ENCODE data around the gene TMBIM4.
"Not testable (repeated sequence)": the region's sequence is repeated elsewhere in the genome, so short reads cannot be mapped to it uniquely, and the experiment has no call there.

TMBIM4 gene, protein sequence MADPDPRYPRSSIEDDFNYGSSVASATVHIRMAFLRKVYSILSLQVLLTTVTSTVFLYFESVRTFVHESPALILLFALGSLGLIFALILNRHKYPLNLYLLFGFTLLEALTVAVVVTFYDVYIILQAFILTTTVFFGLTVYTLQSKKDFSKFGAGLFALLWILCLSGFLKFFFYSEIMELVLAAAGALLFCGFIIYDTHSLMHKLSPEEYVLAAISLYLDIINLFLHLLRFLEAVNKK

DNA sequence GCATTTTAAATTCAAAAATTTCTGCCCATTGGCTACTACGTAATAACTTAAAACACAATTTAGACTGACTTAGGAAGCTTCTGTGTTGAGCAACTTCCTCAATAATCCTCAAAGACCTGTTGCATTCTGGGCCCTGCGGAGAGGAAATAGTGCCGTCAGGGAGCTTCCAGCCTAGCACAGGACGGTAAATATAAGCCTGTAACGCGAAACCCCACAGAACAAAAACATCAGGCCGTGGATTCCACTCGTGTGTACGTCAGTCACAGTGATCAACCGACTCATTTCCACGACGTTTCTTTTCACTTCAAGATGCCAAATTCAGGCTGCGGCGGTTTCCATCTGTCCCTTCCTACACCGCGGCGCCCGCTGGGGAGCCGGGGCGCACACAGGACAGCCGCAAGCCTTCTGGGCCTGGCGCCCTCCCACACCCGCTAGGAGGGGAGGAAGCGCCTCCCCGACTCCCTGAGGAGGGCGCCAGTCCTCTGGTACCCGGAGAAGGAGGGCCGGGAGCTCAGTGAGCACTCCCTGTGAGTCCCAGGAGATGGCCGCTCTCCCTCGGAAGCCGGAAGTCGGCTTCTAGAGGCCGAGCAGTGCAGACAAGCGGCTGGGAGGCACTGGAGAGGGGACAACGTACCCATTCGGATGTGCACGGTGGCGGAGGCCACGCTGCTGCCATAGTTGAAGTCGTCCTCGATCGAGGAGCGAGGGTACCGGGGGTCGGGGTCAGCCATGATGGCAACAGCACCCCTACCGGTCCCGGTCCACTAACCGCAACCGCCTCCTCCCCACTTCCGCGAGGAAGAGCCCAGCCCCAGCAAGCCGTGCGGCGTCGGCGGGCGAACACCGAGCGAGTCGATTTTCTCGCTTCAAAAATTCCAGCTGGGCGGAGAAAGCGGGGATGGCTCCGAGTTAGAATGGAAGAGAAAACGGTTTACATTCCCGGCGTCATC, at the start of gene TMBIM4:
Gene TMBIM4, minus strand, starts transcription at position 776 of the 950 bp plus-strand sequence. Its CDS starts 45 bp downstream, at position 731.
- Mint-ChIP-seq H3K4me1 (peaks cover 54% of the 10 kb centered on the region), H3K9me3 (peaks cover 6% of the 10 kb centered on the region), H3K36me3 (peaks cover 31% of the 10 kb centered on the region), H3K4me3 (peak within 1 kb of the TSS; percentile 99), H3K27ac (peak within 1 kb of the TSS; percentile 99), H3K27me3 (no peaks in the 10 kb centered on the region)

DNA sequence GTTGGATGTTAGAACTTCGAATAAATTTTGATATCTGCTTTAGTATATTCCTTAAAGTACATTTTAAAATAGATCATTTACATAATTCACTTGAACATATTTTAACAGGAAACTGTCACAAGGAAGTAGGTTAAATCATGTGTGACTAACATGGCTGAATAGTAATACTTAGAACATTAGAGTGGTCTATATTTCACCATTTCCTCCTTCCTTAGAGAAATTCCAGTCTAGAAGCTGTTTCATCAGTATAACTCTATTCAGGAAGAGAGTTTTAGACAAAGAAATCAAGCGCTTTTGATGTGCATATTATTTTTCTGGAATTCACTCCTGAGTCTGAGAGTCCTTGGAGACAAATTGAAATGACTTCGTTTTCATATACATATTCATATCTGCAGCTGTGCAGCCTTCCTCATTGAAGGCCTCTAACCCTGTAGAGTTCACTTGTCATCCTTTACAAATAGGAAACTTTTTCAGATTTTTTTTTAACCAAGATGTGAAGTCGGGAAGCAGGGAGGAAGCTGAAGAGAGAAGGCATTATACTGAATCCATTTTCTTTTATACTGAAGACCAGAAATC, 47.6 kb upstream of the TMBIM4 start:
- Mint-ChIP-seq H3K4me1 (peaks cover 4% of the 10 kb centered on the region), H3K4me3 (no peak overlapping the region), H3K36me3 (peaks cover 6% of the 10 kb centered on the region), H3K9me3 (peaks cover 7% of the 10 kb centered on the region), H3K27me3 (peaks cover 6% of the 10 kb centered on the region), H3K27ac (no peak overlapping the region)

DNA sequence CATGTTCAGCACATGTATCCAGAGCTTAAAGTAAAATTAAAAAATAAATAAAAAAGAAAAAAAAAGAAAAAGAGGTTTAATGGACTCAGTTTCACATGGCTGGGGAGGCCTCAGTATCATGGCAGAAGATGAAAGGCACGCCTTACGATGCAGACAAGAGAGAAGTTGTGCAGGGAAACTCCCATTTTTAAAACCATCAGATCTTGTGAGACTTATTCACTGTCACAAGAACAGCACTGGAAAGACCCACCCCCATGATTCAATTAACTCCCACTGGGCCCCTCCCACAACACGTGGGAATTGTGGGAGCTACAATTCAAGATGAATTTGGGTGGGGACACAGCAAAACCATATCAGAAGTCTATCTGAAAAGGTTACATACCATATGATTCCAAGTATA, 43.2 kb upstream of the TMBIM4 start:
- not testable (repeated sequence) for H3K9me3 Mint-ChIP-seq, H3K27ac Mint-ChIP-seq, H3K4me1 Mint-ChIP-seq, H3K36me3 Mint-ChIP-seq, H3K4me3 Mint-ChIP-seq
- H3K27me3 Mint-ChIP-seq, result peaks cover 11% of the 10 kb centered on the region

DNA sequence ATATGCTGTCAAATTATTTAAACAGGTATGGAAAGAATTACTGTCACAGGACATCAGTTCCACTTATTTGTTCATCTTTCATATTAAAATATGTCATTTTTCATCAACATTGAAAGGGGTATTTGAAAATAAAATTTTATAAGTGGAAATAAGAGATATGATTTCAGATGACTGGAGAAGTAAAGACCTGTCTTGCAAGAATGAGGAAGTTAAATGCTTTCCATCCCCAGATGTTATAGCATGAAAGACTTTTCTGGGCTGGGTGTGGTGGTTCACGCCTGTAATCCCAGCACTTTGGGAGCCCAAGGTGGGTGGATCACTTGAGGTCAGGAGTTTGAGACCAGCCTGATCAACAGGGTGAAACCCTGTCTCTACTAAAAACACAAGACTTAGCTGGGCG, 41.8 kb upstream of the TMBIM4 start:
- peaks cover 13% of the 10 kb centered on the region for H3K27me3 Mint-ChIP-seq
- not testable (repeated sequence) for H3K9me3 Mint-ChIP-seq, H3K27ac Mint-ChIP-seq, H3K4me1 Mint-ChIP-seq, H3K36me3 Mint-ChIP-seq, H3K4me3 Mint-ChIP-seq

DNA sequence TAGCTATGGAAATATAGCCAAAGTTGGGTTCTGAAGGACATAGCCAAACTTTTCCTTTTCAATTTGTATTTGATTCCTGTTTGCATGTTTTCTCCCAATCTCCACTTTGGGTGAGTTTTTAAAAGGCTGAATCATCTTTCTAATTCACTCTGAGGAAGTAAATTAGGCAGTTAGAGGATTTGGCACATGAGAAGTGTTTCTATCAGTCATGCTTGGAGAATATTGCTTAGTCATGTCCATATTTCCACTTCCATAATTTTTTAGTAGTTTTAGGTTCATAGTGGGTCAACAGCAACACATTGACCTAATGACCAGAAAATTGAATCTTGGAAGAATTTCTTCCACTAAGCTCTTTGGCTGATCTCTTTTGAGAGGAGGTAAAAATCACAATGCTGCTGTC, 41.0 kb upstream of the TMBIM4 start:
- Mint-ChIP-seq H3K4me1 (peaks cover 6% of the 10 kb centered on the region), H3K4me3 (no peak overlapping the region), H3K27ac (no peak overlapping the region), H3K9me3 (peaks cover 4% of the 10 kb centered on the region), H3K27me3 (peaks cover 11% of the 10 kb centered on the region), H3K36me3 (peaks cover 1% of the 10 kb centered on the region)

DNA sequence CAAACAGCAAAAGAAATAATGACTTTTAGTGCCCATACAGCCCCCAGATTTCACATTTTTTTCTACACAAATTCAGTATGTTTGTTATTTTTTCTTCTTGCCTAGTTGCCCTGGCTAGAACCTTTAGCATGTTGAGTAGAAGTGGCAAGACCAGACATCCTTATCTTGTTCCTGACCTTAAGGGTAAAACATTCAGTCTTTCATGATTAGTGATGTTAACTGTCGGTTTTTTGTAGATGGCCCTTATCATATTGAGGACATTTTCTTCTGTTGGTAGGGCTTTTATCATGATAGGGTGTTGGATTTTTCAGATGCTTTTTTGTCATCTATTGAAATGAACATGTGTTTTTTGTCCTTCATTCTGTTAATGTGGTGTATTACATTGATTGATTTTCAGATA, 36.3 kb upstream of the TMBIM4 start:
- Mint-ChIP-seq H3K27ac (no peak overlapping the region), H3K36me3 (no peaks in the 10 kb centered on the region), H3K9me3 (peaks cover 4% of the 10 kb centered on the region), H3K27me3 (peaks cover 4% of the 10 kb centered on the region), H3K4me3 (no peak overlapping the region), H3K4me1 (peaks cover 24% of the 10 kb centered on the region)

DNA sequence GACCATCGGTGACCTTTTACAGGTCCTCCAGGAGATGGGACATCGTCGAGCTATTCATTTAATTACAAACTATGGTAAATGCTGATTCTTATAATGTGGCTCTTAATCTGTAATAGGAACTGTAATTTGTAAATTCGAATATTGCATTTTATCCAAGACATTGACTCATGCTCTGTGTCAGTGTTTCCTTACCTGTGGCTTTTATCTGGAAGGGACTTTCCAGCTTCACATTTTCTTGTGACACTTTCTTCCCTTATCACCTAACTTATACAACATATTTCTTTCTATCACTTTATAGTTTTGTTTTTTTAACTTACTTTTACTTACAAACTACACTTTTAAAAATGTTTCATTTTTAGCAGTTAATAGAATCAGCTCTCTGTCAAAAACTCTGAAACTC, 34.0 kb upstream of the TMBIM4 start:
- H3K36me3 Mint-ChIP-seq, result peaks cover 4% of the 10 kb centered on the region
- H3K27ac Mint-ChIP-seq, result peak overlapping the region; percentile 90
- H3K9me3 Mint-ChIP-seq, result peaks cover 4% of the 10 kb centered on the region
- H3K4me3 Mint-ChIP-seq, result peak overlapping the region; percentile 37
- peaks cover 4% of the 10 kb centered on the region for H3K27me3 Mint-ChIP-seq
- peaks cover 24% of the 10 kb centered on the region for H3K4me1 Mint-ChIP-seq

DNA sequence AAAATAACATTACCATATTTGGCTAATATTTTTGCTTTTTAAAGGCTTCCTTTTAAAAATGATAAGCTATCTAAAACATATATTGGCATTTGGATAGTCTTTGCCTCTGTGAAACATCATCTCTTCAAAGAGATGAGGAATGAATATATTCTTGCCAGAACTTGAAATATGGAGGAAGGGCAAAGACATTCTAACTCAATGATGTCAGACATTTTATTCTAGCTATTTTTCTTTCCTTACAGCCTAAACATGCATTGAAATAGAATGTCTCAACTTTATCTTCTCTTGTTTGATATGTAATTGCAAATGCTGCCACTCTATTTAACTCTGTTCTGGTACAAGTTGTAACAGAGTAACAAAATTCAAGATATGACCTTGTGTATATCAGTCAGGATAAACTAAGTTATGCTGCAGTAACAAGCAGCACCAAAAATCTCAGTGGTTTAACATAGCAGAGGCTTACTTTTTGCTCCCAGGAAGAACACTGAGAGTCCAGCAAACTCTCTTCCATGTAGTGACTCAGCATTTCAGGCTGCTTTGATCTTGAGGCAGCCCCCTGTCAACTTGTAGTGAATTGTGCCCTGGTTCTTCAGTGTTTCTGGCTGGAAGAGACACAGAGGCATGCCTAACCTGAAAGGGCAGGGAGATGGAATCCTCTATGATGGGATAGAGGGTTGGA, 30.2 kb upstream of the TMBIM4 start:
- Mint-ChIP-seq H3K27ac (no peak overlapping the region), H3K27me3 (peaks cover 10% of the 10 kb centered on the region), H3K4me1 (peaks cover 28% of the 10 kb centered on the region)

DNA sequence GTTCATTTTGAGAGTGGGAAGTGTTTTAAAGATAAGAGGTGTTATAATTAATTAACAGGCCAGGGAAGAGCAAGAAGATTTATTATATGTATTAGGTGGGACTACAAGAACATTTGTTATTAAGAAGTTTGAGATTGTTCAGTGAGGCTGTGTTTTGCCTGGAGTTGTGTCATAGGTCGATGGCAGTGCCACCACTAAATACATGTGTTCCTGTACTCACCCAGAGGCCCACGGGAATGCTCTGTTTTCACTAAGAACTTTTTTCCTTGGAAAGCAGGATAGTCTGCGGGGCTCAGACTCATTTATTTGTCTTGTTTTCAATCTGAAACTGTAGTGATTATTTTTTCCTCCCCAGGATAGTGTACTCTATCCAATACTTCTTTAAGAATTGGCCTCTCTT, 29.3 kb upstream of the TMBIM4 start:
- no peaks in the 10 kb centered on the region for H3K9me3 Mint-ChIP-seq
- H3K36me3 Mint-ChIP-seq, result peaks cover 4% of the 10 kb centered on the region
- no peak overlapping the region for H3K27ac Mint-ChIP-seq
- H3K27me3 Mint-ChIP-seq, result peaks cover 15% of the 10 kb centered on the region
- H3K4me3 Mint-ChIP-seq, result no peak overlapping the region
- peaks cover 20% of the 10 kb centered on the region for H3K4me1 Mint-ChIP-seq

More for the DNA sequence above, 30.2 kb upstream of the TMBIM4 start:
- Mint-ChIP-seq H3K4me3 (no peak overlapping the region), H3K9me3 (no peaks in the 10 kb centered on the region), H3K36me3 (peaks cover 4% of the 10 kb centered on the region)

DNA sequence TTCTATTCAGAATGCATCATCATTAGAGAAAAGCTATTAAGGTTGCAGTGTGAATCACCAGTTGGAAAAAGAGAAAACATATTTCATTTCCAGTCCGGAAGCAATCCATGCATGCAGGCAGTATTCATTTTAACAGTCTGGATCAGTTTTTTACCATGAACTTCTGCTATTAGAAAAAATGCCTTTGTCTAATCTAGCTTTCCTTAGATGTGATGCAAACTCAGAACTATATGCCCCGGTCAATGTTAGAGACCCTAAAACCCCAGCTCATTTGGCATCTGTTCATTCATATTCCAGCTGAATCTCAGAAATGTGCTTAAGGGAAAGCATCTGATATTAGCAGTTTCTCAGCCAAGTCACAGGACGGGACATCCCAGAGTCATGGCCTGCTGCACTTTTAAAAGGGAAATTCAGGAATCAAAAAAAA, 27.7 kb upstream of the TMBIM4 start:
- no peak overlapping the region for H3K4me3 Mint-ChIP-seq
- no peak overlapping the region for H3K27ac Mint-ChIP-seq
- peaks cover 4% of the 10 kb centered on the region for H3K36me3 Mint-ChIP-seq
- H3K27me3 Mint-ChIP-seq, result peaks cover 20% of the 10 kb centered on the region
- peaks cover 7% of the 10 kb centered on the region for H3K4me1 Mint-ChIP-seq
- no peaks in the 10 kb centered on the region for H3K9me3 Mint-ChIP-seq

DNA sequence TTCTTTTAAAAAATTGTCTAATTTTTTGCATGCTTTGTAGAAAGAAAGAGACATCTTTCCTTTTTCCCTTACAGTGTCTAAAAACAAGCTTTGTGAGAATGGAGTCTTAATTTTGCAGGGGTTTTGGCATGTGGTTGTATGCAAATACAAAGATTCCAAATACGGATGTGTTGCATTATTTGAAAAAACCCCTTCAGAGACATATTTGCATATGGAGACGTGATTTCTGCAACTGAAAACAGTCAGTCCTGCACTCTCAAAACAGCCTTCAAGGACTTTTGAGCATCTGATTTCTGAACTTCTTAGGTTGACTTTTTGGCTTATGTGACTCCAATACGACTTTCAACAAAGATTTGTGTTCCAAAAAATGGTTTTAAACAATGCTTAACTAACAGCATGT, 27.0 kb upstream of the TMBIM4 start:
- H3K9me3 Mint-ChIP-seq, result no peaks in the 10 kb centered on the region
- H3K4me1 Mint-ChIP-seq, result peaks cover 7% of the 10 kb centered on the region
- H3K36me3 Mint-ChIP-seq, result peaks cover 4% of the 10 kb centered on the region
- H3K27me3 Mint-ChIP-seq, result peaks cover 19% of the 10 kb centered on the region
- H3K4me3 Mint-ChIP-seq, result no peak overlapping the region
- no peak overlapping the region for H3K27ac Mint-ChIP-seq

DNA sequence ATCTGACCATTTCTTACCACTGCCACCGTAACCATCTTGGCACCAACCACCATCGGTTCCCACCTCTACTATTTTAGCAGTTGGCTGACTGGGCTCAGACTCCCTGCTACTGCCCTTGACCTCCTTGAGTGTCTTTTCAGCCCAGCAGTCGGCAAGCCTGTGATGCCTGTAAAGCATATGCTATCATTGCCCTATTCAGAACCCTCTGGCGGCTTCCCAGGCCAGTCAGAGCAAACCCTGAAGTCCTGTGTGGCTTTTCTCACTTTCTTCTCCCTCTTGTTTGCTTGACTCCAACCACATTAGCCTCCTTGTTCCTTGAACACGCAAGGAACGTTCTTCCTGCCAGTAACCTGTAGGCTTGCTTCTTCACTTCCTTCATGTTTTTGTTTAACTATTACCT, 25.4 kb upstream of the TMBIM4 start:
- peaks cover 7% of the 10 kb centered on the region for H3K4me1 Mint-ChIP-seq
- peaks cover 34% of the 10 kb centered on the region for H3K27me3 Mint-ChIP-seq
- no peak overlapping the region for H3K27ac Mint-ChIP-seq
- H3K36me3 Mint-ChIP-seq, result peaks cover 3% of the 10 kb centered on the region
- no peak overlapping the region for H3K4me3 Mint-ChIP-seq
- H3K9me3 Mint-ChIP-seq, result no peaks in the 10 kb centered on the region

DNA sequence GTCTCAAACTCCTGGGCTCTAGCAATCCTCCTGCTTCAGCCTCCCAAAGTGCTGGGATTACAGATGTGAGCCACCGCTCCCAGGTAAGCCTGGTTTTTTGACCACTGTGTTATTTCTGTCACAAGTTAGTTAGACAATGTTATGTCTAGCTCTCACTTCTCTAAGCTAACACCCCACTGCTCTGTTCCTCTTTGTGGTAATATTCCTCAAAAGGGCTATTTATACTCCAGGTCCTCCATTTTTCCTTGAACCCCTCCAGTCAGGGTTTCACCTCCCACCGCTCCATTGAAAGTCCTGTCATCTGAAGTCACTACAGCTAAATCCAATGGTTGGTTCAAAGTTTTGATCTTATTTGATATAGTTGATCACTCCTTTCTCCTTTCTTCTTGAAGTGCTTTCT, 24.3 kb upstream of the TMBIM4 start:
- Mint-ChIP-seq H3K27me3 (peaks cover 35% of the 10 kb centered on the region), H3K27ac (no peak overlapping the region), H3K36me3 (no peaks in the 10 kb centered on the region), H3K9me3 (no peaks in the 10 kb centered on the region), H3K4me3 (no peak overlapping the region), H3K4me1 (peaks cover 7% of the 10 kb centered on the region)

DNA sequence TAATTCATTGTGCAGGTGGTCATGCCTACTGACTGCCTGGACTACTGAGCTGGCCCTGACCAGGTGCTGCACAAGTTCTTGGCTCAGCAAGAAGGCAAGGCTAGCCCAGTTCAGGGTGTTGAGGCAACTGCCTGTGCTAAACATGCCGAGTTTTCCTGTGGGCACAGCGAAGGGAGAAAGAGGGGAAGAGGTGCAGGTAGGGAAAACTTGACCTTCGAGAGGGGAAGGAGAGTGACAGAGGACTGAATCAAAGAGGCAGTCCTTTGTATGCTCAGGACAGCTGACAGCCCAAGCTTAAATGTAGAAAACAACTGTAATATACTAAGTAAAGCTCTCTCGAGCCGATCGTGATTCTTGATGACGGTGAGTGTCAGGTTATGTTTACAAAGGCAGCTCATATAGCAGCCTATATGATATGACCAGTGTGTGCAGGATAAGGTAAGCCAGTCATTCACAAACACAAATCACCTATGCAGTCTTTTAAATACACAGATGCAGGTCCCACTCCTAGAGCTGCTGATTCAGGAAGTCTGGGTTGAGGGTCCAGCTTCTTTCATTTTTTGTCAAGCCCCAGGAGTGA, 21.8 kb upstream of the TMBIM4 start:
- Mint-ChIP-seq H3K9me3 (no peaks in the 10 kb centered on the region), H3K36me3 (no peaks in the 10 kb centered on the region), H3K27ac (no peak overlapping the region), H3K4me3 (no peak overlapping the region), H3K4me1 (peaks cover 8% of the 10 kb centered on the region), H3K27me3 (peaks cover 40% of the 10 kb centered on the region)
